NCI-H128 (cell line): ENCODE results near the gene RAG2.

Experiments
- DNase-seq: peaks from one replicate; lab custom pipeline; 2025; ENCODE audit not compliant: unreplicated experiment; lab: John Stamatoyannopoulos, UW

The RAG2 gene

GRCh38 chr11:36601155-36601554 lies 3.1 kb upstream of the RAG2 start:
- no peak for DNase-seq

- no peak for DNase-seq
These were observed 2.1 kb upstream of the RAG2 start for GRCh38 chr11:36600180-36600579.

- DNase-seq: no peak
These were observed 1.2 kb downstream of the RAG2 start for GRCh38 chr11:36596880-36597279.

- peak; percentile 60 for DNase-seq
These were observed 3.6 kb downstream of the RAG2 start, which contains the start of gene IFTAP for GRCh38 chr11:36594316-36594989. Gene IFTAP, plus strand, starts transcription at chr11:36594502. Its CDS starts 15,602 bp downstream, at chr11:36610104.

- DNase-seq: no peak
These were observed 6.6 kb downstream of the RAG2 start for GRCh38 chr11:36591433-36591832.

GRCh38 chr11:36590513-36590912 lies 7.5 kb downstream of the RAG2 start:
- DNase-seq: no peak

GRCh38 chr11:36588099-36588498 lies 9.9 kb downstream of the RAG2 start:
- DNase-seq: no peak

- no peak for DNase-seq
These were observed 11.5 kb downstream of the RAG2 start for GRCh38 chr11:36586543-36586942.

GRCh38 chr11:36583667-36584066 lies 14.4 kb downstream of the RAG2 start:
- DNase-seq: no peak

- no peak for DNase-seq
These were observed 16.5 kb downstream of the RAG2 start for GRCh38 chr11:36581536-36581935.

GRCh38 chr11:36578458-36578857 lies 19.6 kb downstream of the RAG2 start:
- DNase-seq: no peak

GRCh38 chr11:36577859-36578258 lies 20.2 kb downstream of the RAG2 start:
- no peak for DNase-seq

- DNase-seq: no peak
These were observed 20.7 kb downstream of the RAG2 start for GRCh38 chr11:36577373-36577772.

GRCh38 chr11:36574486-36574885 lies 23.6 kb downstream of the RAG2 start:
- DNase-seq: no peak

- no peak for DNase-seq
These were observed 28.9 kb downstream of the RAG2 start for GRCh38 chr11:36569095-36569494.

GRCh38 chr11:36567694-36568093 lies 30.3 kb downstream of the RAG2 start, which contains the start of gene RAG1:
Gene RAG1, plus strand, starts transcription at chr11:36568007. Its CDS starts 5,298 bp downstream, at chr11:36573305.
- DNase-seq: no peak

- no peak for DNase-seq
These were observed 31.5 kb downstream of the RAG2 start for GRCh38 chr11:36566407-36567053.

GRCh38 chr11:36565031-36565610 lies 32.9 kb downstream of the RAG2 start:
- DNase-seq: no peak

- peak; percentile 27 for DNase-seq
These were observed 33.5 kb downstream of the RAG2 start for GRCh38 chr11:36564376-36565030.

- no peak for DNase-seq
These were observed 39.2 kb downstream of the RAG2 start for GRCh38 chr11:36558571-36559413.

GRCh38 chr11:36557991-36558390 lies 40.0 kb downstream of the RAG2 start:
- DNase-seq: no peak
